Mesothelial cell of epicardium (in vitro differentiated cells): ENCODE data around the gene ZNF813. TPM values are rescaled to one million over a fixed set of nuclear protein-coding genes. Genes with fewer than 3 reads are reported as not detected.
"Not testable (repeated sequence)": the region's sequence is repeated elsewhere in the genome, so short reads cannot be mapped to it uniquely, and the experiment has no call there.

Experiments used
- DNase-seq, 2 experiments: peaks; one replicate each; pipeline ENCODE4 v3.0.0; 2021; ENCODE audit warnings: low spot score in 2 of 2; ENCODE audit not compliant: unreplicated experiment in 2 of 2
- H3K27ac Mint-ChIP-seq: 2 replicates; pipeline ENCODE4 v1.8.0; 2021; ENCODE audit warnings: mixed read lengths
- H3K27me3 Mint-ChIP-seq: 2 replicates; pipeline ENCODE4 v1.8.0; 2021; ENCODE audit warnings: low read depth, mixed read lengths
- H3K36me3 Mint-ChIP-seq: 2 replicates; pipeline ENCODE4 v1.8.0; 2021; ENCODE audit warnings: mixed read lengths
- H3K4me1 Mint-ChIP-seq: 2 replicates; pipeline ENCODE4 v1.8.0; 2021; ENCODE audit warnings: mixed read lengths
- H3K4me3 Mint-ChIP-seq: 2 replicates; pipeline ENCODE4 v1.8.0; 2021; ENCODE audit warnings: mild to moderate bottlenecking, moderate library complexity, mixed read lengths
- H3K9me3 Mint-ChIP-seq: 2 replicates; pipeline ENCODE4 v1.8.0; 2021; ENCODE audit warnings: mixed read lengths
- CTCF ChIP-seq: fragments of 200-600 bp; sonication (generic); IDR thresholded peaks from one replicate; pipeline ENCODE4 v1.5.0; 2021; ENCODE audit warnings: antibody characterized with exemption; ENCODE audit not compliant: unreplicated experiment
- total RNA-seq: library from RNA; stranded (reverse); gene quantifications from 3 replicates; pipeline ENCODE4 v1.2.1, GENCODE V29; 2021

Gene ZNF813
- total RNA-seq, 1 donor from 2014 or later, result 6.1 TPM

GRCh38 chr19:53431399-53432087 is 36.0 kb upstream of the ZNF813 start, which contains the start of gene ZNF761:
Gene ZNF761, plus strand, starts transcription at chr19:53431984. Its CDS starts 15,285 bp downstream, at chr19:53447269.
- H3K4me3 Mint-ChIP-seq, result peak within 1 kb of the TSS; percentile 96
- H3K36me3 Mint-ChIP-seq, result peaks cover 18% of the 10 kb centered on the region
- no peaks in the 10 kb centered on the region for H3K27me3 Mint-ChIP-seq
- peak within 1 kb of the TSS; percentile 100 for H3K27ac Mint-ChIP-seq
- H3K4me1 Mint-ChIP-seq, result peaks cover 26% of the 10 kb centered on the region
- peak; percentile 60 for TF ChIP-seq CTCF
- H3K9me3 Mint-ChIP-seq, result no peaks in the 10 kb centered on the region
- peak; percentile 97 to 99 for DNase-seq

- no peaks in the 10 kb centered on the region for H3K27me3 Mint-ChIP-seq
- peak overlapping the region; percentile 96 for H3K4me3 Mint-ChIP-seq
- DNase-seq, result peak; percentile 18 to 53
- peaks cover 18% of the 10 kb centered on the region for H3K36me3 Mint-ChIP-seq
- H3K27ac Mint-ChIP-seq, result peak overlapping the region; percentile 100
- no peak for TF ChIP-seq CTCF
- H3K4me1 Mint-ChIP-seq, result peaks cover 26% of the 10 kb centered on the region
- H3K9me3 Mint-ChIP-seq, result no peaks in the 10 kb centered on the region
These were observed 35.4 kb upstream of the ZNF813 start for GRCh38 chr19:53432088-53432661.

- Mint-ChIP-seq H3K9me3 (peaks cover 44% of the 10 kb centered on the region), H3K36me3 (peaks cover 80% of the 10 kb centered on the region)
- not testable (repeated sequence) for H3K27ac Mint-ChIP-seq, H3K4me3 Mint-ChIP-seq, H3K27me3 Mint-ChIP-seq, H3K4me1 Mint-ChIP-seq, DNase-seq
These were observed 23.7 kb upstream of the ZNF813 start for GRCh38 chr19:53443809-53444208.

- peaks cover 86% of the 10 kb centered on the region for H3K36me3 Mint-ChIP-seq
- not testable (repeated sequence) for DNase-seq, H3K4me1 Mint-ChIP-seq, H3K4me3 Mint-ChIP-seq, H3K27me3 Mint-ChIP-seq
- H3K27ac Mint-ChIP-seq, result peak overlapping the region; percentile 3
- peaks cover 37% of the 10 kb centered on the region for H3K9me3 Mint-ChIP-seq
These were observed 20.3 kb upstream of the ZNF813 start for GRCh38 chr19:53447196-53447595.

GRCh38 chr19:53455828-53456227 is 11.7 kb upstream of the ZNF813 start:
- Mint-ChIP-seq H3K27ac (no peak overlapping the region), H3K36me3 (peaks cover 84% of the 10 kb centered on the region), H3K27me3 (no peaks in the 10 kb centered on the region), H3K4me3 (no peak overlapping the region), H3K9me3 (peaks cover 60% of the 10 kb centered on the region), H3K4me1 (peaks cover 4% of the 10 kb centered on the region)
- no peak for DNase-seq
- no peak for TF ChIP-seq CTCF

GRCh38 chr19:53460131-53460721 is 7.3 kb upstream of the ZNF813 start:
- not testable (repeated sequence) for H3K4me1 Mint-ChIP-seq, H3K27me3 Mint-ChIP-seq, H3K4me3 Mint-ChIP-seq, DNase-seq
- Mint-ChIP-seq H3K36me3 (peaks cover 50% of the 10 kb centered on the region), H3K27ac (peak overlapping the region; percentile 7), H3K9me3 (peaks cover 61% of the 10 kb centered on the region)

GRCh38 chr19:53461866-53462265 is 5.7 kb upstream of the ZNF813 start:
- no peak overlapping the region for H3K4me3 Mint-ChIP-seq
- peaks cover 33% of the 10 kb centered on the region for H3K36me3 Mint-ChIP-seq
- peaks cover 4% of the 10 kb centered on the region for H3K27me3 Mint-ChIP-seq
- TF ChIP-seq CTCF, result no peak
- no peak overlapping the region for H3K27ac Mint-ChIP-seq
- no peak for DNase-seq
- peaks cover 45% of the 10 kb centered on the region for H3K9me3 Mint-ChIP-seq
- H3K4me1 Mint-ChIP-seq, result peaks cover 5% of the 10 kb centered on the region
